Activated CD4-positive, alpha-beta T cell treated with anti-CD3 and anti-CD28 coated beads for 1 hour (primary cell): ENCODE results near the gene HAS3.

Experiments used
- DNase-seq: peaks from one replicate; pipeline ENCODE4 v3.0.0-alpha.2; 2020

The HAS3 gene

GRCh38 chr16:69094501-69094900, 11.0 kb upstream of the HAS3 start:
- no peak for DNase-seq

GRCh38 chr16:69095193-69095592, 10.3 kb upstream of the HAS3 start:
- no peak for DNase-seq

GRCh38 chr16:69100071-69100691, 5.3 kb upstream of the HAS3 start:
- DNase-seq, result no peak

- no peak for DNase-seq
These were observed 1.2 kb downstream of the HAS3 start for GRCh38 chr16:69106491-69107315.

GRCh38 chr16:69107316-69107962, 2.0 kb downstream of the HAS3 start:
- no peak for DNase-seq

GRCh38 chr16:69108064-69108904, 2.8 kb downstream of the HAS3 start:
- DNase-seq, result no peak

- no peak for DNase-seq
These were observed 3.4 kb downstream of the HAS3 start for GRCh38 chr16:69108905-69109252.

- no peak for DNase-seq
These were observed 4.2 kb downstream of the HAS3 start for GRCh38 chr16:69109486-69110270.

- DNase-seq, result no peak
These were observed 5.0 kb downstream of the HAS3 start for GRCh38 chr16:69110406-69110805.

- DNase-seq, result no peak
These were observed 5.9 kb downstream of the HAS3 start for GRCh38 chr16:69111216-69111875.

- no peak for DNase-seq
These were observed 6.4 kb downstream of the HAS3 start for GRCh38 chr16:69111876-69112230.

GRCh38 chr16:69112285-69113129, 7.1 kb downstream of the HAS3 start:
- peak; percentile 23 for DNase-seq

GRCh38 chr16:69113216-69113615, 7.8 kb downstream of the HAS3 start:
- DNase-seq, result no peak

- no peak for DNase-seq
These were observed 9.0 kb downstream of the HAS3 start for GRCh38 chr16:69114346-69114975.

- DNase-seq, result no peak
These were observed 9.5 kb downstream of the HAS3 start for GRCh38 chr16:69114976-69115355.

GRCh38 chr16:69115361-69115760, 9.9 kb downstream of the HAS3 start:
- no peak for DNase-seq

GRCh38 chr16:69115837-69116236, 10.4 kb downstream of the HAS3 start:
- DNase-seq, result no peak

- no peak for DNase-seq
These were observed 10.9 kb downstream of the HAS3 start for GRCh38 chr16:69116256-69116875.

GRCh38 chr16:69116906-69117305, 11.5 kb downstream of the HAS3 start:
- no peak for DNase-seq

- DNase-seq, result no peak
These were observed 13.0 kb downstream of the HAS3 start for GRCh38 chr16:69118468-69118867.
